GM20000 (cell line): ENCODE results near the gene TTI1.

ENCODE experiments used
- DNase-seq: peaks from one replicate; pipeline ENCODE4 v3.0.0; 2012; ENCODE audit warnings: low spot score
- TF ChIP-seq, protein P1 (sequence below): IDR thresholded peaks from 2 replicates; pipeline ENCODE4 v1.5.1; 2012; ENCODE audit warnings: mild to moderate bottlenecking, control low read depth; ENCODE audit errors: extremely low read depth, missing control alignments

TTI1 gene

DNA sequence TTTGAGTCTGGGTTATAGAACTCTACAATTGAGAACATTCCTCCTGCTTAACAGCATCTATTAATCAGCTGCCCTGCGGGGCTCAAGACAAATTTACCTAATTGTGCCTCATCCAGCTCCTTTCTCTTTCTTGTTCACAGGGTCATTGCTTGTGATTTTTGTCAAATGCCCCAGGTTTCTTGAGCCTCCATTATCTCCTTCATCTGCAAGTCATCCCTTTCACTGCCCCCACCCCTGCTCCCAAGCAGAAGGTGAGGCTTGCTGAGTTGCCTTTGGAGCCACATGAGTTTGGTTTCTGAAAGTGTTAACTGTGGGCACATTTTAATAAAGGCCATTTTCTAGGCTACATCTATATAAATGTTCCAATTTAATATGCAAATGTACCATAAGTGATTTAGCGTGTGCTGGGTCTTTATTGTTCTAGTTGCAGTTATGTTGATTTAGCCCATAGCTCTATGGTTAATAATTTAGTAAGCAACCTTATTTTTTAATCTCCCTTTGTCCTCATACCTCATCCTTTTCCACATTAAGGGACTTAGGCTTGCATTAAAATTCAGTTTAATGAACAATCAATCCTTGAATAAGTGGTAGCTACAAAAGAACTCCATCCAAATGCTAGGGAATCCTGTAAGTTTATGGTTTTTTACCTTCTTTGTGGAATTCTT lies 74.3 kb downstream of the TTI1 start:
- no peak for DNase-seq
- TF ChIP-seq, protein P1, sequence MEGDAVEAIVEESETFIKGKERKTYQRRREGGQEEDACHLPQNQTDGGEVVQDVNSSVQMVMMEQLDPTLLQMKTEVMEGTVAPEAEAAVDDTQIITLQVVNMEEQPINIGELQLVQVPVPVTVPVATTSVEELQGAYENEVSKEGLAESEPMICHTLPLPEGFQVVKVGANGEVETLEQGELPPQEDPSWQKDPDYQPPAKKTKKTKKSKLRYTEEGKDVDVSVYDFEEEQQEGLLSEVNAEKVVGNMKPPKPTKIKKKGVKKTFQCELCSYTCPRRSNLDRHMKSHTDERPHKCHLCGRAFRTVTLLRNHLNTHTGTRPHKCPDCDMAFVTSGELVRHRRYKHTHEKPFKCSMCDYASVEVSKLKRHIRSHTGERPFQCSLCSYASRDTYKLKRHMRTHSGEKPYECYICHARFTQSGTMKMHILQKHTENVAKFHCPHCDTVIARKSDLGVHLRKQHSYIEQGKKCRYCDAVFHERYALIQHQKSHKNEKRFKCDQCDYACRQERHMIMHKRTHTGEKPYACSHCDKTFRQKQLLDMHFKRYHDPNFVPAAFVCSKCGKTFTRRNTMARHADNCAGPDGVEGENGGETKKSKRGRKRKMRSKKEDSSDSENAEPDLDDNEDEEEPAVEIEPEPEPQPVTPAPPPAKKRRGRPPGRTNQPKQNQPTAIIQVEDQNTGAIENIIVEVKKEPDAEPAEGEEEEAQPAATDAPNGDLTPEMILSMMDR: no peak

DNA sequence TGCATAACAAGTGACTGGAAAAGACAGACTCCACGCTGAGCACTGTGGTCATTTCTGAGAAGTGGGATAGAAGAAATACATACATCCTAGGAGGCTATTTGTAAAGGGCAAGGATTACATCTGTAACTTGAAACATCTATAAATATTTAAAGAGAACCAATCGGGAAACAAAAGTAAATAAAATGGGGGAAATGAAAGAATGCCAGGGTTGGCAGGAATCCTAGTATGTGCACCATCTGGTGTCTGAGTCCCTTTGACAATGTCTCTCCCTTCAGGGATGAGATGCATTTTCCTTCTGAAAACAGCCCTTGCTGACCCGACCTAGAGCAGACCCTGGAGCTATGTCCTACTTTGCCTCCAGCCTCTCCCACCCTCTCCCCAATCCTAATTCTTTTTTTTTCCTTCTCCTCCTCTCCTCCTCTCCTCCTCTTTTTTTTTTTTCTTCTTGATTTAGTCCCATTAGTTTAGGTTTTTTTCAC lies 77.1 kb downstream of the TTI1 start:
- DNase-seq: no peak
- TF ChIP-seq, protein P1: no peak

DNA sequence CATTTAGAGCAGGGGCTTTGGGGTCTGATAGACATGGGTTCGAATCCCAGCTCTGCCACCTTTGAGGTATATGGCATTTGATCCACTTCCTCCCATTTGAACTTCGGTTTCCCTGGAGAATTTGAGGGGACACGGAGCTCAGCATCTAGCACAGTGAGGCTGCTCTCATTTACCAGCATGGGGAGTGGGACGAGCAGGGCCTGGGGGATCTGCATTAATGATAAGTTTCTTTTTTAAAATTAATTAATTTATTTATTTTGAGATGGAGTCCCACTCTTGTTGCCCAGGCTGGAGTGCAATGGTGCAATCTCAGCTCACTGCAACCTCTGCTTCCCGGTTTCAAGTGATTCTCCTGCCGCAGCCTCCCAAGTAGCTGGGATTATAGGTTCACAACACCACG lies 77.7 kb downstream of the TTI1 start:
- TF ChIP-seq, protein P1: no peak
- no peak for DNase-seq

DNA sequence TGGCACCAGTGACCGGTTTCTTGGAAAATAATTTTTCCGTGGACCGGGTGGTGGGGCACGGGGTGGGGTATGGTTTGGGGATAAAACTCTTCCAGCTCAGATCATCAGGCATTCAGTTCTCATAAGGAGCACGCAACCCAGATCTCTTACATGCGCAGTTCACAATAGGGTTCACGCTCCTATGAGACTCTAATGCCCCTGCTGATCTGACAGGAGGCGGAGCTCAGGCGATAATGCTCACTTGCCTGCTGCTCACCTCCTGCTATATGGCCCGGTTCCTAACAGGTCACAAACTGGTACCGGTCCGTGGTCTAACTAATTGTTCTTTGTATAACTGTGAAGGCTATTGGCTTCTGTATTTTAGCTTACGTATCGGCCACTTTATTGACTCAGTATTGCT lies 78.6 kb downstream of the TTI1 start:
- TF ChIP-seq, protein P1: no peak
- no peak for DNase-seq

DNA sequence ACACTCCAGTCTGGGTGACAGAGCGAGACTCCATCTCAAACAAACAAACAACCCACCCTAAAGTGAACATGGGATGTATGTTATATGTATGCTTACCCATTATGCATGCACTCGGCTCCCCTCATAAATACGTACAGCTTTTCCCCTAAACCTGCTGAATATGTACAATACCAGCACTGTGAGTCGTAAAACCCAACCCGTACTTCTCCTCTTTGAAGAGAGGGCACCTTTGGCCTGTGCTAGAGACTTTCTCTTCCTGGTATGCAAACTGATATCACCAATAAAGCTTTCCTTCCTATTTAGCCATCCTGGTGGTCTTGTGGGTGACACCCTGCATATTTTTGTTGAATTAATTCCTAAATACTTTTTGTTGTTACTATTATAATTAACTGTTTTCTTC lies 79.1 kb downstream of the TTI1 start:
- TF ChIP-seq, protein P1: no peak
- no peak for DNase-seq

DNA sequence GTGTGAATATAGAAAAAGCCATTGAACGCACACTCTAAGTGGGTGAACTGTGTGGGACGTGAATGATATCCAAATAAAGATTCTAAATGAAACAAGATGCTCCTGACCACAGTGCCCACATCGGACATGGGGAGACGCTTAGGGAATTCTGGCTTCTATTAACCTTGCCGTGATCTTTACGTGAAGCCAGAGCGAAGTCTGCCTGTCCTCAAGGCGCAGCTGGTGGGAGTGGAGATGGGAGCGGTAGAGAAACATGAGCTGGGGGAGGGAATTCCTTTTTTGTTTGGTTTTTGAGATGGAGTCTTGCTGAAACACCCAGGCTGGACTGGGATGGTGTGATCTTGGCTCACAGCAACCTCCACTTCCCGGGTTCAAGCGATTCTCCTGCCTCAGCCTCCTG lies 84.3 kb downstream of the TTI1 start:
- TF ChIP-seq, protein P1: no peak
- DNase-seq: no peak

DNA sequence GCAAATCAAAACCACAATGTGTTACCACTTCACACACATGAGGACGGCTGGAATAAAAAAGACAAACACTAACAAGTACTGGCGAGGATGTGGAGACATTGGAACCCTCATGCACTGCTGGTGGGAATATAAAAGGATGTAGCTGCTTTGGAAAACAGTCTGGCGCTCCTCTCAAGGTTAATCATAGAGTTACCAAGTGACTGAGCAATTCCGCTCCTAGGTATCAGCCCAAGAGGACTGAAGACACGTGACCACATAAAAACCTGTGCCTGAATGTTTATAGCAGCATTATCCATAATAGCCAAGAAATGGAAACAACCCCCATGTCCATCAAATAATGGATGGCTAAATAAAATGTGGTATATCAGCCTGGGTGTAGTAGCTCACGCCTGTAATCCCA lies 85.3 kb downstream of the TTI1 start:
- TF ChIP-seq, protein P1: no peak

More for the DNA sequence above, 85.3 kb downstream of the TTI1 start:
- no peak for DNase-seq
